Left renal pelvis (tissue), 4 donors: Measurements from ENCODE around the gene SOX8. TPM values are rescaled to one million over a fixed set of nuclear protein-coding genes. Genes with fewer than 3 reads are reported as not detected.
"Not testable (repeated sequence)": the region's sequence is repeated elsewhere in the genome, so short reads cannot be mapped to it uniquely, and the experiment has no call there.

ENCODE experiments used
- DNase-seq, 4 donors: peaks; one replicate each; pipeline ENCODE4 v3.0.0-alpha.2; 2013; ENCODE audit warnings: low read depth in 4 of 4, low spot score in 3 of 4
- polyA plus RNA-seq, 4 donors: library from polyadenylated mRNA; unstranded; fragments of 120-200 nt; gene quantifications; one replicate each; pipeline ENCODE4 v1.2.1, GENCODE V29; 2013; ENCODE audit not compliant: insufficient read length in 4 of 4

Gene SOX8
- 1 to 10 TPM; 3.4 to 4.8 (median 3.6) TPM for polyA plus RNA-seq

DNA sequence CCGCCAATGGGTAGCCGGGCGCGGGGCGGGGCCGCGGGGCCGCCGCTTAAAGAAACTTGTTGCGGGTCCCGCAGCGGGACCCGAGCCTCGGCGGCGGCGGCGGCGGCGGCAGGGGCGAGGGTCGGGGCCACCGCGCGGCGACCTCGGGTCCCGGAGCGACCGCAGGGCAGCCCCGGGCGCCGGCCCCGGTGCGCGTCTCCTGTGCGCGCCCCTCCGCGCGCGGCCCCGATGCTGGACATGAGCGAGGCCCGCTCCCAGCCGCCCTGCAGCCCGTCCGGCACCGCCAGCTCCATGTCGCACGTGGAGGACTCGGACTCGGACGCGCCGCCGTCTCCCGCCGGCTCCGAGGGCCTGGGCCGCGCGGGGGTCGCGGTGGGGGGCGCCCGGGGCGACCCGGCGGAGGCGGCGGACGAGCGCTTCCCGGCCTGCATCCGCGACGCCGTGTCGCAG lies at the start of gene SOX8:
Gene SOX8 (plus strand): TSS at position 76 of the 450 bp plus-strand sequence. CDS start 153 bp downstream, at position 229.
- DNase-seq, result no peak

DNA sequence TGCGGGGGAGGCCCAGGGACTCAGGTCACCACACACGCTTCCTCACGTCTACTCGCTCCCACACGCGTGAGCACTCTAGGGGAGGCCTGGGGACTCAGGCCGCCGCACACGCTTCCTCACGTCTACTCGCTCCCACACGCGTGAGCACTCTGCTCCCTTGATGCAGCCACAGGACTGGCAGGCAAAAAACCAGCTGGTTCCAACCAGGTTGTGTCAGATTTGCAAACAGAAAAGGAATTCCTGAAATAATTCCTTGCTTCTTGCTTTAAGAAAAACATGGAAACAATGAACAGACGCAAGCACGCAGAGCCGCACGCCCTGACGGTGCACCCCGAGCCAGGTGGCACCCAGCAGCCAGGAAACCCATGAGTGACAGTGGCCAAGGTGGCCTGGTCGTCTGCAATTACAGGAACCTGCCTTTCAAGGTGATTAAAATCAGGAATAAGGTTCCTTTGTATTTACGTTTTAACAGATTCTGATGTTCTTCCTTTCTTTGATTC lies 48.7 kb upstream of the SOX8 start:
- no peak for DNase-seq

DNA sequence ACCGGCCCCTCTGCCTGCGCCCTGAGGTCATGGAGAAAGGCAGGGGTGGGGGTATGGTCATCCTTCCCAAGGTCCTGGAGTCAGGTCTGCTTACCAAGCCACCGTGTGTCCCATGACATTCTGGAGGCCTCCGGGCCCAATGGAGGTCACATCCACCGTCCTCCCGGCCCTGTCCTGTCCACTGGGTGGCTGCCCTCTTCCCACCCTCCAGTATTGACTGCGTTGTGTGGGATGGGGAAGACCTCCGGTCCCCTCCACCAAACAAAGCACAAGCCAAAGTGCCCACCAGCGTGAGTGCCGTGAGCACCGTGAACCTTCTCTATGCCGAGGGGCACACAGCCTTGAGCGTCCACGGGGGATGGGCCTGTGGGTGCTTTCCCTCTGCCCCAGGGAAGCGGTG lies 48.0 kb upstream of the SOX8 start:
- no peak for DNase-seq

DNA sequence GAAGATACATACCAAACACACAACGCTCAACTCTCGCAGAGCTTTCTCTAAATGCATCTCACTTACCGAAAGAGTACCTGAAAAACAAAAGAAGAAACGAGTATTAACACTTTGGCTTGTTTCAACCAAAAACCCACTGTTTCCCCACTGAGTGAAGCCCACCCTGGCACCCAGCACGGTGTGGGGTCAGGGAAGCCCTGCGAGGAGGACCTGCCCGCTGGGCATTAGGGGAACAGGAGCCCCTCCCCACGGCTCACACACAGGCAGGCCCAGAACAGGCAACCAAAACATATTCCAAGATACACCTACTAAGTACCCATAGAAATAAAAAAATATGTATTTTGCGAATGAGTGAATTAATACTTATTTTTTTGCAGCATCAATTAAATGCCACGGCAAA lies 47.4 kb upstream of the SOX8 start:
- DNase-seq, result no peak

DNA sequence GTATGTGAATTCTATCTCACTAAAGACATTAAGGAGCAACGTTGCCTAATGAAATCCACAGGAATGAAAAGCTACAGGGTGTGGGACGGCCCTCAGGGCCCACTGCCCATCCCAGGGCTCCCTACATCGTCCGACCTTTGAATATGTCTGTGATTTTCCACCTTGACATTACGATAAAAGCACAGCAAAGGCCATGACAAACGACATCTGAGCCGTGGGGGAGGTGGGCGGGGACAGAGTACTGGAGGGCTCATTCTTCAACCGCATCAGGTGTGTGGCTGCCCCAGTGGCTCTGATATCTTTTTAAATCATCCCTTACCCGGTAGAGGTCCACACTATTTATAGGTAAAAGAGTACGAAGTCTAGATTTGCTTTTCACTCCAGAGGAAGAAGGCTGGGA lies 45.9 kb upstream of the SOX8 start:
- no peak for DNase-seq

DNA sequence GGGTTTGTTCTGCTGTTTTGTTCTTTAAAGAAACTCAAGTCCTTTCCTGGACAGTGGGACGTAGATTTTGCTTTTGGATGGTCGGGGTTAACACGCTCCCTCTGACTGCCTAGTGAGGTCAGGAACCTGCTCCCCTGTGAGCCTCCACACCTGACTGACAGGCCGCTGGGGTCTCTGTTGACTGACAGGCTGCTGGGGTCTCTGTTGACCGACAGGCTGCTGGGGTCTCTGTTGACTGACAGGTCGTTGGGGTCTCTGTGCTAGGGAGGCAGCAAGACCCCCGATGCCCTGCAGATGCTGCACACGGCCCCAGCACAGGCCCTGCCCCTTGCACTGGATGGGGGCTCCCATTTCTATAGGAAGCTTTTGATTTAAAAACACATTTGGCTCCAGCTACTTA lies 44.3 kb upstream of the SOX8 start:
- DNase-seq, result no peak

DNA sequence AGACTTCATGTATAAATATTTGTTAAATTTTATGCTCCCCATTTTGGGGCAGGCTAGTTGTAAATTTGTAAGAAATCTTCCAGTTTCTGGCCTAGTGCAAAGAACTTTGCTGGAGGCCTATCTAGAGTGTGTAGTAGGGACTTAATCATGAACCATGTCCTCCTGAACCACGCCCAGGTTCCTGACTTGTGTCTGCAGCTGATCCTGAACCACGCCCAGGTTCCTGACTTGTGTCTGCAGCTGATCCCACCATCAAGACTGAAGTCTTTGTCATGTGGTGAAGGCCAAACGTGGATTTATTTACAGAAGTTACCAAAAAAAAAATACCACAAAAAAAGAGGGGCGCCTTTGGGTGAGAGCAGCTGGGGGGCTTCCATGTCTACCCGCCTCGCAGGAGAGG lies 43.8 kb upstream of the SOX8 start:
- DNase-seq, result no peak

DNA sequence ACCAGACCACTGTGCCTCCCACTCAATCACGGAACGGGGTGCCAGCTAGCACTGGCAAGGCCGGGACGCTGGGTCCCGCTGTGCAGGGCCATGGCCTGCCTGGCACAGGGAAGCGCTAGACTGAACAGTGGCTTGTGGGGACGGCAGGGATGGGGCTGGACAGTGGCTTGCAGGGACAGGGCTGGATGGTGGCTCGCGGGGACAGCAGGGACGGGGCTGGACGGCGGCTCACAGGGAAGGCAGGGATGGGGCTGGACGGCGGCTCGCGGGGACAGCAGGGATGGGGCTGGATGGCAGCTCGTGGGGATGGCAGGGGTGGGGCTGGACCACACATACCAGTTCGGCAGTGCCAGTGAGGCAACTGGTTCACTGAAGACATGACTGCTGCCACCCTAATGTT lies 43.4 kb upstream of the SOX8 start:
- DNase-seq, result no peak

DNA sequence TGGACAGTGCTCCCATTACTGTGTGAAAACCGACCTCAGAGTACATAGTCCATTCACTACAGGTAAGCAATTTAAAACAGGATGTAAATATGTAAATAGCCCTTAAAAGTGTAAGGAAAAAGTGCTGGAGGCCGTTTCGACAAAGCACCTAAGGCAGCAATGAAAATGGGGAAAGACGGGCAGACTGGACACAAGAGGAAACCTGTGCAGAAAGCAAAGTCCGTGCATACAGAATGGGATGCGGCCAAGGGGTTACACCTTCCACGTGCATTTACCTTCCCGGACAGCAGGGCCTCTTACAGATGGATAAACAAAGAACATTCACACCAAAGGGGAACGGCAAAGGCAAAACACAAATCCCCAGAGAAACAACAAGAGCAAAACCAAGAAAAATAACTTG lies 42.8 kb upstream of the SOX8 start:
- no peak for DNase-seq

DNA sequence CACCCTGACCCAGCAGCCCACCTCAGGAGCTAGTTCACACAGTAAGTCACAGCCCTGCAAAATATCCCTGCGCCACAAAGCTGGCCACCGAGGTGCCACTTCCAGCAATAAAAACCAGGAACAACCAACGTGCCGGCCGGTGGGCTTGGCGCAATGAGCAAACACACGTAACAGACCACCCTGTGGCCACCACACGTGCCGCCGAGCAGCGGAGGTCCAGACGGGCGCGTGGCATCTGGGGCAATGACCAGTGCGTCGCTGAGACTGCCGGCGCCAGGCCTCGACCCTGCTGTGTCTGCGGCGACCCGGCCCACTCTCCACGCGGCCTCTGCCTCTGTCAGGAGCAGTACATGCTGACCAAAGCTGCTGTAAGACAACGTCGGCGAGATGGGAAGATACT lies 42.3 kb upstream of the SOX8 start:
- DNase-seq, result no peak

DNA sequence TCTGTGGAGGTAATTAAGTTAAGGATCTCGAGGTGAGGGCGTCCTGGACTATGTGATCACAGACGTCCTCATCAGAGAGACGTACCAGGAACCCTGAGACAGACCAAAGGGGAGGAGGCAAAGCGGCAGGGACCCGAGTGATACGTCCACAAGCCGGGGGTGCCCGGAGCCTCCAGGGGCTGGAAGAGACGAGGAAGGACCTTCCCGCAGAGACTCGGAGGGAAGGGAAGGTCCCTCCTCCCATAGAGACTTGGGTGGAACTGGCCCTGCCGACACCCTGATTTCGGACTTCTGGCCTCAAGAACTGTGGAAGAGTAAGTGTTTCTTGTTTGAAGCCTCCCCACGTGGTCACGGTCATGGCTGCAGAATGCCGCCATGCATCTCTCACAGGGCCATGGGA lies 41.6 kb upstream of the SOX8 start:
- DNase-seq, result no peak

DNA sequence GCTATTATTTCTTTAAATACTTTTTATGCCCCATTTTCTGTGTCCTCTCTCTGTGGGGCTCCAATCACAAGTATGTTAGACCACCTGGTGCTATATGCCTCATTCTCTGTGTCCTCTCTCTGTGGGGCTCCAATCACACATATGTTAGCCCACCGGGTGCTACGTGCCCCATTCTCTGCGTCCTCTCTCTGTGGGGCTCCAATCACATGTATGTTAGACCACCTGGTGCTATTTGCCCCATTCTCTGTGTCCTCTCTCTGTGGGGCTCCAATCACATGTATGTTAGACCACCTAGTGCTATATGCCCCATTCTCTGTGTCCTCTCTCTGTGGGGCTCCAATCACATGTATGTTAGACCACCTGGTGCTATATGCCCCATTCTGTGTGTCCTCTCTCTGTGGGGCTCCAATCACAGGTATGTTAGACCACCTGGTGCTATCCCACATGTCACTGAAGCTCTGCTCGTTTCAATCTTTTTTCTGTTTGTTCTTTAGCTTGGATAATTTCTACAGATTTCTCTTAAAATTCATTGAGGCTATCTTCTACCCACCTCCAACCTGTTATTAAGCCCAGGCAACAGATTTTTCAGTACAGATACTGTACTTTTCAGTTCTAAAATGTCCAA lies 39.0 kb upstream of the SOX8 start:
- no peak for DNase-seq

DNA sequence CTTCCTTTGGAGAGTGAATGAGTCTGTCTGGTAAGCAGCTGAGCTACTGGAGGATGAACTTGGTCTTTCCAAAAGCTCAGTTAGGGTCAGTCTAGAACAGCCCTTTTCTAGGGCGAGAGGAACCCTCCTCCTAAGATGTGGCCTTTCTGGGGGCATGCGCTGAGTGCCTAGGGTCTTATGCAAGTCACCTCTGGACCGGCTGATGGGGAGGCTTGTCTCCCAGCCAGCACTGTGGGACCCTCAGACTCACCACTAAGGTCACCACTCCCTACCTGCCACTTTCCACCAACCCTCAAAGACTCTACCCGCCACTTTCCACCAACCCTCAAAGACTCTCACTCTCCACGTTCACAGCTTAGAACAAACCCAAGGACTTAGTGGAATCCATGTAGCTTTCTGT lies 37.6 kb upstream of the SOX8 start:
- DNase-seq, result no peak

DNA sequence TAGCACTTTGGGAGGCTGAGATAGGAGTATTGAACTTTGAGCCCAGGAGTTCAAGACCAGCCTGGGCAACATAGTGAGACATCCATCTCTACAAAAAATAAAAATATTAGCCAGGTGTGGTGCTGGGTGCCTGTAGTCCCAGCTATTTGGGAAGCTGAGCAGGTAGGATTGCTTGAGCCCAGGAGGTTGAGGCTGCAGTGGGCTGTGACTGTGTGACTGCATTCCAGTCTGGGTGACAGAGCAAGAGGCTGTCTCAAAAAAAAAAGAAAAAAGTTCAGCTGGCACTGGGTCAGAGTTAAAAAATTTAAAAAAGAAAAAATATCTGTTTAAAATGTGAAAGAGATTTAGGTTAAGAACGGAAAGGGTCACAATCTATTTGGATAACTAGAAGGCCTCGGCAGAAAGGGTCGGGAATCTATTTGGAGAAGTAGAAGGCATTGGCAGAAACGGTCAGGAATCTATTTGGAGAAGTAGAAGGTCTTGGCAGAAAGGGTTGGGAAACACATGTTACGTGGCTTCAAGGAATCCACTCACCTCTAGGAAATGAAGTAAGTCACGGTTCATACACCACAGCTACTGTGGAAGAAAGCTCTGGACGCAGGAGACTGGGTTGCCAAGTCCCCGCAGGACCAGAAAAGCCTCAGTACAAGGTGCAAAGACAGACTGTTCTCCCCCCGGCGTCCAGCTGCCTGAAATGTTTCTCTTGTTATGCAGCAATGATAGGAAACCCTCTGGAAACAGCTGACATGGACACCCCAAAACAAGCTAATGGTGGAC lies 36.1 kb upstream of the SOX8 start:
- no peak for DNase-seq

DNA sequence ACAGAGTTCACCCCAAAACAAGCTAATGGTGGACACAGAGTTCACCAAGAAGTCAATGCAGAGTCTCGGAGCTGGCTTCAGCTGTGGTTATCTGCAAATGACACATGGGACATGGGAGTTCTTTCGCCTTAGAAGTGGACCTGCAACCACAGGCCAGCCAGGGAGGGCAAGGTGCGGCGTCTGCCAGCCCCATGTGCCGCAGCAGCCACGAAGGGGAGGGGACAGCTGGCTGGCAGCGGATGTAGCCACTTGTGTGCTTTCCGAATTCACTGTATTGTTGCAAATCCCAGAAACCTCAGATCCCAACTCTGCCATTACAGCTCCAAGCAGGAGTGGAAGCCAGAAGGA lies 35.5 kb upstream of the SOX8 start:
- no peak for DNase-seq

DNA sequence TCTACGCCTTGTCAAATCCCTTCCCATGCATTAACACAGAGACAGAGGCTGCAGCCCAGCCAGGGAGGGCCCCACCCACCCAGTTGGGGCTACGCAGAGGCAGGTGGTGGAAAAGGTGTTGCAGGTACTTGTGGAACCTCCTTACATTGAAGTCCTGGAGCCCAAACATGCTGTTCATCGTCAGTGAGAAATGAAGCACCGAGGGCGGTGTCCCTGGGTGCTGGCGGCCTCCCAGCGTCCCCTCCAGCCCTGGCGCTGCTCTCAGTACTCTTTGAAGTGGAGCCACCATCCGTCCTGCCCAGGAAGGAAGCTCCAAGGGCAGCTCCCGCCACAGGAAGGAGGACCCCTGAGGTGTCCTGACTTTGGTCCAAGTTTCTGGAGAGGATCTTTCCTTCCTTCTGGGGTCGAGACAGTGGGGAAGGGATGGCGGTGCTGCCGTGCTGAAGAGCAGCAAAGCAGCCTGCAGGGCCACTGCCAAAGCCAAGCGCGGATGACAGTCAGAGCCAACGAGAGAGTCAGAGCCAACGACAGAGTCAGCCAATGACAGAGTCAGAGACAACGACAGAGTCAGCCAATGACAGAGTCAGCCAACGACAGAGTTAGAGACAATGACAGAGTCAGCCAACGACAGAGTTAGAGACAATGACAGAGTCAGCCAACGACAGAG lies 34.2 kb upstream of the SOX8 start:
- no peak for DNase-seq

DNA sequence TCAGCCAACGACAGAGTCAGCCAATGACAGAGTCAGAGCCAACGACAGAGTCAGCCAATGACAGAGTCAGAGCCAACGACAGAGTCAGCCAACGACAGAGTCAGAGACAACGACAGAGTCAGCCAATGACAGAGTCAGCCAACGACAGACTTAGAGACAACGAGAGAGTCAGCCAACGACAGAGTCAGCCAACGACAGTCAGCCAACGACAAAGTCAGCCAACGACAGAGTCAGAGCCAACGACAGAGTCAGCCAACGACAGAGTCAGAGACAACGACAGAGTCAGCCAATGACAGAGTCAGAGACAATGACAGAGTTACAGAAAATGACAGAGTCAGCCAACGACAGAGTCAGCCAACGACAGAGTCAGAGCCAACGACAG lies 33.7 kb upstream of the SOX8 start:
- DNase-seq, result not testable (repeated sequence)

DNA sequence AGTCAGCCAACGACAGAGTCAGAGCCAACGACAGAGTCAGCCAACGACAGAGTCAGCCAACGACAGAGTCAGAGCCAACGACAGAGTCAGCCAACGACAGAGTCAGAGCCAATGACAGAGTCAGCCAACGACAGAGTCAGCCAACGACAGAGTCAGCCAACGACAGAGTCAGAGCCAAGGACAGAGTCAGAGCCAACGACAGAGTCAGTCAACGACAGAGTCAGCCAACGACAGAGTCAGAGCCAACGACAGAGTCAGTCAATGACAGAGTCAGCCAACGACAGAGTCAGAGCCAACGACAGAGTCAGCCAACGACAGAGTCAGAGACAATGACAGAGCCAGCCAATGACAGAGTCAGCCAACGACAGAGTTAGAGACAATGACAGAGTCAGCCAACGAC lies 32.8 kb upstream of the SOX8 start:
- DNase-seq, result not testable (repeated sequence)

DNA sequence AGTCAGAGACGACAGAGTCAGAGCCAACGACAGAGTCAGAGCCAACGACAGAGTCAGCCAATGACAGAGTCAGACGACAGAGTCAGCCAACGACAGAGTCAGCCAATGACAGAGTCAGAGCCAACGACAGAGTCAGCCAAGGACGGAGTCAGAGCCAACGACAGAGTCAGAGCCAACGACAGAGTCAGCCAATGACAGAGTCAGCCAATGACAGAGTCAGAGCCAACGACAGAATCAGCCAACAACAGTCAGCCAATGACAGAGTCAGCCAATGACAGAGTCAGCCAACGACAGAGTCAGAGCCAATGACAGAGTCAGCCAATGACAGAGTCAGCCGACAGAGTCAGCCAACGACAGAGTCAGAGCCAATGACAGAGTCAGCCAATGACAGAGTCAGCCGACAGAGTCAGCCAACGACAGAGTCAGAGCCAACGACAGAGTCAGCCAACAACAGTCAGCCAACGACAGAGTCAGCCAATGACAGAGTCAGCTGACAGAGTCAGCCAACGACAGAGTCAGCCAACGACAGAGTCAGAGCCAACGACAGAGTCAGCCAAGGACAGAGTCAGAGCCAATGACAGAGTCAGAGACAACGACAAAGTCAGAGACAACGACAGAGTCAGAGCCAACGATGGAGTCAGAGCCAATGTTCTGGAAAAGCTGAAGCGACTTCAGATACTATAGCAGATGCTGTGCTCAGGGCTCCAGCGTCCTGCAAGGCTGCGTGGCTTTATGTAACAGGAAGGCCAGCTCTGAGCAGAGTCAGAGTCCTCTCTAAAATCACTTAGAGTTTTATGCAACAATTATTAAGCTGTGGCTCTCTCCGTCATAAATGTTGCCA lies 30.6 kb upstream of the SOX8 start:
- DNase-seq, result not testable (repeated sequence)

DNA sequence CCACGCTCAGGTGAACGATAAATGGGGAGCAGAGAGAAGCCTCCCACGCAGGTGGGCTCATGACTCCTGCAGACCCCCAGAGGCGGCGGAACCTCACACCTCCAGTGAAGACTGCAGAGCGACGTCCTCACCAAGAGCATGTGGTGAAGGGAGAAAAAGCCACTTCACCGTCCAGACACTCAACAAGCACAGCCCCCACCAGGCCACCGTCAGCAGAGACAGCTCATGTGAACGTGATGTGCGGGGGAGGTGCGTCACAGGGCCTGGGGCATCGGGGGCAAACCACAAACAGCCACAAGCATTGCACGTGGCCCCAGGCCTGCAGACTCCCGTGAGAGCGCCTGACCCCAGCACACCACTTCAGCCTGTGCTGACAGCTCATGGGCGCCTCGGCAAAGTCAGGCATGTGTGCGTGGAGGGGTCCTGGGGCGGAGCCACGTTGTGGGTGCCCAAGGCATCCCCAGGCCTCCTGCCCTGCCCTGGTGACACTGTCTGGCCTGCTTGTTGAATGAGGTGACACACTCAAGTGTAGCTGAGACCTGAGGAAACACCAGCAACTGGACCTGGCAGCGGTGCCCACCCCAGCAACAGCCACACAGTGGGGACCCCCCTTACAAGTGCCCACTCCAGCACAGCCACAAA lies 29.8 kb upstream of the SOX8 start:
- DNase-seq, result no peak
